ENCODE results near the gene CTSF.
"Not testable (repeated sequence)": the region's sequence is repeated elsewhere in the genome, so short reads cannot be mapped to it uniquely, and the experiment has no call there.

The CTSF gene

DNA sequence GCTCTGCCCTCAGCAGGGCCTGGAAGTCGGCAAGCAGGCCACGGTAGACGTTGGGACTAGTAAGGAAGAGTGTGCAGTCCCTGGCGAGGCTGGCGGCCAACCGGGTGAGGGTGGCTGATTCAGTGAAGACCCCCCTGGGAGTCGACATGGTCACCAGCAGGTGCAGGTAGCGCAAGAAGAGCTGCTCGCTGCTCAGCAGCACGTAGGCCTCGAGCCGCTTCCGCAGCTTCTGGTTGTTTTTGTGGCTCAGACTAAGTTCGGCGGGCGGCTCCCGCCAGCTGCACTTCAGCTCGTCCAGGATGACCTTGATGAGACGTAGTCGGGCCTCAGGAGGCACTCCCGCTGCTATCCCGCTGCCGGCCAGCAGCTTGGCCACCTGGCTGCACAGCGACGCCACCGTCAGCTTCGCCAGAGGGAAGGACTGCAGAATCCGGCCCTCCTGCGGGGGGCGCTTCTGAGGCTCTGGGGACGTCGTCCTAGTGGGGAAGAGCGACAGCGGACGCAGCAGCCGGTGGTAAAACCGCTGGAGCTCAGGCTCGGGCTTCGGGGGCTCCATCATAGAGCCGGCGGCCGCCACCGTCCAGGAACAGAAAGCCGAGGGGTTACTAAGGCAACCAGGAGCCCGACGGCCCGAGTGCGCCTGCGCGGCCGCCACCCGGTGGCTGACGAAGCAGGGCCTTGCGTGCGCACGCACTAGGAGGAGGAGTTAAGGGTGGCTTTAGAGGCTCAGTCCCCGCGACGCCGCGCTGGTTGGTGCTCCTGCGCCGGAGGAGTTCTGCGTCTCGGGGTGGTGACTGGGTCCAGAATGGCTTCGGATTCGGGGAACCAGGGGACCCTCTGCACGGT is 24.3 kb upstream of the CTSF start, which contains the start of the genes CCDC87 and CCS:
Gene CCDC87 (minus strand): TSS at position 607 of the 846 bp plus-strand sequence. CDS start 48 bp downstream, at position 559.
Gene CCS (plus strand): TSS at position 729 of the 846 bp plus-strand sequence. CDS start 77 bp downstream, at position 806.
- ChIA-PET POLR2A (interaction anchor here (0.6 to 8.6 kb wide), 12 partner anchors 10 to 85 kb away, joined by 3 to 61 read pairs (median 4); partner anchors contain the start of genes RBM14, RBM4 and RBM4B), CTCF (interaction anchor here (0.8 to 2.1 kb wide), 4 partner anchors 11 to 45 kb away, joined by 3 to 8 read pairs (median 5); partner anchors contain the start of gene RBM14)
- DNase-seq (ENCODE audit: extremely low spot score), result peak; percentile 100
- TF ChIP-seq FOXK2 (IDR thresholded peaks at IDR 0.05), result no peak
- TF ChIP-seq, protein P1, sequence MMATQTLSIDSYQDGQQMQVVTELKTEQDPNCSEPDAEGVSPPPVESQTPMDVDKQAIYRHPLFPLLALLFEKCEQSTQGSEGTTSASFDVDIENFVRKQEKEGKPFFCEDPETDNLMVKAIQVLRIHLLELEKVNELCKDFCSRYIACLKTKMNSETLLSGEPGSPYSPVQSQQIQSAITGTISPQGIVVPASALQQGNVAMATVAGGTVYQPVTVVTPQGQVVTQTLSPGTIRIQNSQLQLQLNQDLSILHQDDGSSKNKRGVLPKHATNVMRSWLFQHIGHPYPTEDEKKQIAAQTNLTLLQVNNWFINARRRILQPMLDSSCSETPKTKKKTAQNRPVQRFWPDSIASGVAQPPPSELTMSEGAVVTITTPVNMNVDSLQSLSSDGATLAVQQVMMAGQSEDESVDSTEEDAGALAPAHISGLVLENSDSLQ (IDR thresholded peaks at IDR 0.05), result peak; percentile 19; the same call in 1 of the 2 replicates
- no peak for TF ChIP-seq LEF1 (IDR thresholded peaks at IDR 0.05; ENCODE audit: borderline replicate concordance)
- TF ChIP-seq FOXM1 (IDR thresholded peaks at IDR 0.05; ENCODE audit: borderline replicate concordance), result no peak
- TF ChIP-seq ELF4 (IDR thresholded peaks at IDR 0.05), result peak; percentile 32; the same call in 1 of the 2 replicates
- TF ChIP-seq L3MBTL2 (conservative IDR thresholded peaks at IDR 0.05), result peak; percentile 80
- TF ChIP-seq ZNF384 (IDR thresholded peaks at IDR 0.05), result no peak
- no peak for TF ChIP-seq SUZ12 (IDR thresholded peaks at IDR 0.05)

DNA sequence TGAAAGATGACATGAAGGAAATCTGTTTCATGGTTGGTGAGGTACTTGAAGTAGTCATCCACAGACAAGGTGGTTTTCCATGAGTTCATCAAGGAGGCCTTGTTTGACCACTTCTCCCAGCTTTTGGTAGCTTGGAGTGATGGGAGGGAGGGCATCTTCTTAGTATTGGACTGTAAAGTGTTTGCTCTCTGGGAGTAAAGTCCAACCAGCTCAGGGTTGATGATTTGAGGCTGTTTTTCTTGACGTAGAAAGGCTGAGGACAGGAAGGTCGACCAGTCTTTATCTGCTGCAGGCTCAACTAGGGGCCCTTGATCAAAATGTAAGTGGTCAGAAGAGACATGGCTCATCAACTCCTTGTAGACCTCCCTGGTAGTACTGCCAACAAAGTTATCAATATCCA is 22.8 kb upstream of the CTSF start:
- no peak for TF ChIP-seq FOXA1 (IDR thresholded peaks at IDR 0.05)
- TF ChIP-seq TARDBP (IDR thresholded peaks at IDR 0.05), result no peak
- no peak for TF ChIP-seq HDGF (IDR thresholded peaks at IDR 0.05; ENCODE audit: borderline replicate concordance)
- ChIA-PET CTCF (interaction anchor here (0.6 to 2.1 kb wide), 3 partner anchors 10 to 455 kb away, joined by 3 to 8 read pairs (median 4); partner anchors contain the start of gene RBM4B), POLR2A (interaction anchor here (1.9 to 8.6 kb wide), 3 partner anchors 26 to 87 kb away, joined by 5 to 61 read pairs (median 19); partner anchors contain the start of genes RBM14, RBM4 and RBM4B)
- no peak for DNase-seq (ENCODE audit: extremely low spot score)

DNA sequence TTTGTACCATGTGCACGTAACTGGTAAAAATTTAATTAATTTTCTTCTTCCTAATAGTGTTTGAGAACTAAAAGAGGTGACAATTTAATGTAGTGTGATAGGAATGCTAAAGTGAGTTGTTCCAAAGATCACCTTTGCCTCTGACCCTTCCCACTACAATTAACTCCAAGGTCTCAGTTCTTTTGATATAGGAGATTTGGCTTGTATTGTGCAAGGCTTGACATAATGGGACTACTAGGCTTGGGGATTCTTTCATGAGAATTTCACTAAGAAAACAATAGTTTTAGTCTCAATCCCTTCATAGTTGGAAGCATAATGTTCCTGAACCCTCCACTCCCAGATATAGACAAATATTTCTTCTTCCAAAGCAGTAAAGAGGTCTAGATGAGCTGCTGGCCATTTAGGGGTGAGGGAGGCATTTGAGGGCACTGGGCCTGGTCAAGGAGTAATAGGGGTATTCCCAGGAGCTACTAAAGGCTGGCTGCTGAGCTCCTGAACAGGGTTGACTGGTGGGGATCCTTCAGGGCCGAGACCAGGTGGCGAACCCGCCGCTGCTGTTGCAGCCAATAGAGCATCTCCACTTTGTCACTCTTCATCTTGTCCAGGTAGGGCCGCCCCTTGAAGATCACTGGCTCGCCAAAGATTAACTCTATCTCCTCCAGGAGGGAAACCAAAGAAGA is 21.7 kb upstream of the CTSF start:
- ChIA-PET POLR2A (interaction anchor here (0.6 to 8.6 kb wide), 4 partner anchors 27 to 435 kb away, joined by 3 to 61 read pairs (median 12); partner anchors contain the start of genes RBM14, RBM4 and RBM4B), CTCF (interaction anchor here (1.1 kb wide), 2 partner anchors 16 to 87 kb away, joined by 3 read pairs; partner anchors contain the start of gene RBM4B)
- no peak for DNase-seq (ENCODE audit: extremely low spot score)
- TF ChIP-seq ARNT (IDR thresholded peaks at IDR 0.05) (no peak), FOXM1 (IDR thresholded peaks at IDR 0.05; ENCODE audit: borderline replicate concordance) (no peak), SUZ12 (IDR thresholded peaks at IDR 0.05) (no peak), CTBP1 (IDR thresholded peaks at IDR 0.05; ENCODE audit: borderline replicate concordance) (no peak), HDGF (IDR thresholded peaks at IDR 0.05; ENCODE audit: borderline replicate concordance) (no peak), TARDBP (IDR thresholded peaks at IDR 0.05) (no peak), FOXK2 (IDR thresholded peaks at IDR 0.05) (no peak), LEF1 (IDR thresholded peaks at IDR 0.05; ENCODE audit: borderline replicate concordance) (no peak), NFRKB (IDR thresholded peaks at IDR 0.05) (no peak), ELF4 (IDR thresholded peaks at IDR 0.05) (no peak), SP1 (IDR thresholded peaks at IDR 0.05) (no peak), FOXA1 (IDR thresholded peaks at IDR 0.05) (no peak), BHLHE40 (IDR thresholded peaks at IDR 0.05; ENCODE audit: borderline replicate concordance) (no peak)
- TF ChIP-seq, protein P1 (IDR thresholded peaks at IDR 0.05), result no peak

DNA sequence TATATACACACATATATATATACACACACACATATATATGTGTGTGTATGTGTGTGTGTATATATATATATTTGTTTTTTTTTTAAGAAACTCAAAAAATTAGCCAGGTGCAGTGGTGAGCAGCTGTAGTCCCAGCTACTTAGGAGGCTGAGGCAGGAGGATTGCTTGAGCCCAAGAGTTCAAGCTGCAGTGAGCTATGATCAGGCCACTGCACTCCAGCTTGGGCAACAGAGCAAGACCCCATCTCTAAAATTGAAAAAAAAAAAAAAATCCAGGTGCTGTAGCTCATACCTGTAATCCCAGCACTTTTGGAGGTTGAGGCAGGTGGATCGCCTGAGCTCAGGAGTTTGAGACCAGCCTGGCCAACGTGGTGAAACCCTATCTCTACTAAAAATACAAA is 20.9 kb upstream of the CTSF start:
- not testable (repeated sequence) for DNase-seq (ENCODE audit: extremely low spot score)
- CTCF ChIA-PET, result interaction anchor here (1.1 kb wide), 1 partner anchor 17 kb away, joined by 3 read pairs; no protein-coding TSS in a partner anchor
- POLR2A ChIA-PET, result interaction anchor here (8.6 kb wide), 1 partner anchor 28 kb away, joined by 61 read pairs; the partner anchor contains the start of gene RBM14

DNA sequence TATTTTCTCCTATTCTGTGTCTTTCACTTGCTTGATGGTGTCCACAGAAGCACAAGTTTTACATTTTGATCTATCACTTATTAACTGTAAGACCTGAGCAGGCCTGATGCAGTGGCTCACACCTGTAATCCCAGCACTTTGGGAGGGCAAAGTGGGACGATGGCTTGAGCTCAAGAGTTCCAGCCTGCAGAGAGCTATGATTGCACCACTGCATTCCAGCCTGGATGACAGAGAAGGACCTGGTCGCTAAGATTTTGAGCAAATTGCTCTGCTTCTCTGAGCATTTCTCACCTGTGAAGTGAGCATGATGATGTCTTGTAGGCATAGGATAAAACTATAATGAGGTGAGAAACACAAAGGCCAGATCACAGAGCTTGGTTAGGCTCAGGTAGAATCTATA is 17.7 kb upstream of the CTSF start:
- ChIA-PET CTCF (interaction anchor here (1.0 kb wide), 1 partner anchor 92 kb away, joined by 3 read pairs; the partner anchor contains the start of gene RBM4B), POLR2A (no interaction called here)
- TF ChIP-seq FOXK2 (IDR thresholded peaks at IDR 0.05), result no peak
- DNase-seq (ENCODE audit: extremely low spot score), result no peak

DNA sequence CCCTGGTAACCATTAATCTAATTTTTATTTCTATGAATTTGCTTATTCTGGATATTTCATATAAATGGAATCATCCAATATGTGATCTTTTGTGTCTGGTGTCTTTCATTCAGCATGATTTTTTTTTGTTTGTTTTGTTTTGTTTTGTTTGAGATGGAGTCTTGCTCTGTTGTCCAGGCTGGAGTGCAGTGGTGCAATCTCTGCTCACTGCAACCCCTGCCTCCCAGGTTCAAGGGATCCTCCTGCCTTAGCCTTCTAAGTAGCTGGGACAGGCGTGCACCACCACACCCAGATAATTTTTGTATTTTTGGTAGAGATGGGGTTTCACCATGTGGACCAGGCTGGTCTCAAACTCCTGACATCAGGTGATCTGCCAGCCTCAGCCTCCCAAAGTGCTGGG is 17.0 kb upstream of the CTSF start:
- DNase-seq (ENCODE audit: extremely low spot score); CTCF ChIA-PET: not testable (repeated sequence)
- POLR2A ChIA-PET, result interaction anchor here (1.2 kb wide), 1 partner anchor 93 kb away, joined by 4 read pairs; the partner anchor contains the start of gene RBM4B

DNA sequence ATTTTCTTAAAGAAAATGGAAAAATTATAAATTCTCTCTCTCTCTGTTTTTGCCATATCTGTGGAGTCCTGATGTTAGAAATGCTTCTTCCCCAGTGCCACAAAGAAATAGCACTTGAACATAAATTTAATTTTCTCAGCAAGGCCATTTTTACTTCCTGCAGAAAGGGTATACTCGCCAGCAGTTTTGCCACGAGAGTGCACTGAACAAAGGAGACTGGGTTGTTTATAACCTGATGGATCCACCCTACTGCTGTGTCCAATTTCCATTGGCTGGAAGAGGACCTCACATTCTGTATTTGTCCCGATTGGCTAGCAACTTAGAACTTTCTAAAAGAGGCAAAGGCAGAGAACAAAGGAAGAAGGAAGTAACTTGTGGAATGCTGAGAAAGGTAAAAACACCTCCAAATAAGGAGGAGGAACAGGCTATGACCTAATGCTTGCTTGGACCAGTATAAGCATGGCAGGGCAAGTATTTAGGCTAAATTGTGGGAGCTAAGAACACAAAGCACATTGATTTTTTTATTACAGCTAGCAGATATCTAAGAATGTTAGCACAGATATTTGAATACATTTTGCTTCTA is 14.2 kb upstream of the CTSF start:
- POLR2A ChIA-PET; DNase-seq (ENCODE audit: extremely low spot score); CTCF ChIA-PET: not testable (repeated sequence)
